NCI-H2107 (cell line): ENCODE measurements around the gene CSF2RB.
"Not testable (repeated sequence)": the region's sequence is repeated elsewhere in the genome, so short reads cannot be mapped to it uniquely, and the experiment has no call there.

Experiments
- DNase-seq: peaks from one replicate; lab custom pipeline; 2025; lab: John Stamatoyannopoulos, UW

The CSF2RB gene

DNA sequence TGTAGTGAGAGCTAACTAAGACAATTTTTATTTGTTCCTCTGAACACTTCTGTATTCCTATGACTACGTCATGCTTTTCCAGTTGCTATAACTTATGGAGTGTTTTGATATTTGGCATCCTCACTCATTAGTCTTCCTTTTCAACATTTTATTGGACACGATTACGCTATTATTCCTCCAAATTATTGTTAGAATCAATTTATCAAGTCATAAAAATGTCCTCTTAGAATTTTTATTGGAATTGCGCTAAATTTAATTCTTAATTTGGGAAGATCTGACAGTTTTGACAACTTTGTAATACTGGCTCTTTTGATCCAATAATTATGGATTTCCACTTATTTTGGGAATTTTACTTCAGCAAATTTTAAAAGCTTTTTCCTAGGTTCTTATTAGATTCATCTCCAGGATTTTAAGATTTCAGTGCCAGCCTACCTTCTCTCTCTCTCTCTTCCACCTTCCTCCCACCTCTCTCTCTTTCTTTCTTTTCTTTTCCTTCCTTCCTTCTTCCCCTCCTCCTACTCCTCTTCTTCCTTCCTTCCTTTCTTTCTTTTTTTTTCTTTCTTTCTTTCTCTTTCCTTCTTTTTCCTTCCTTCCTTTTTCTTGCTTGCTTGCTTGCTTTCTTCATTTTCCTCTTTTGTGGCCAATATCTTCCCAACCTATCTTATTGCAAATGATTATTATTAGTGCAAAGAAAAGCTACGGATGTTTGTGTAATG is 55.0 kb downstream of the CSF2RB start:
- DNase-seq = no peak

DNA sequence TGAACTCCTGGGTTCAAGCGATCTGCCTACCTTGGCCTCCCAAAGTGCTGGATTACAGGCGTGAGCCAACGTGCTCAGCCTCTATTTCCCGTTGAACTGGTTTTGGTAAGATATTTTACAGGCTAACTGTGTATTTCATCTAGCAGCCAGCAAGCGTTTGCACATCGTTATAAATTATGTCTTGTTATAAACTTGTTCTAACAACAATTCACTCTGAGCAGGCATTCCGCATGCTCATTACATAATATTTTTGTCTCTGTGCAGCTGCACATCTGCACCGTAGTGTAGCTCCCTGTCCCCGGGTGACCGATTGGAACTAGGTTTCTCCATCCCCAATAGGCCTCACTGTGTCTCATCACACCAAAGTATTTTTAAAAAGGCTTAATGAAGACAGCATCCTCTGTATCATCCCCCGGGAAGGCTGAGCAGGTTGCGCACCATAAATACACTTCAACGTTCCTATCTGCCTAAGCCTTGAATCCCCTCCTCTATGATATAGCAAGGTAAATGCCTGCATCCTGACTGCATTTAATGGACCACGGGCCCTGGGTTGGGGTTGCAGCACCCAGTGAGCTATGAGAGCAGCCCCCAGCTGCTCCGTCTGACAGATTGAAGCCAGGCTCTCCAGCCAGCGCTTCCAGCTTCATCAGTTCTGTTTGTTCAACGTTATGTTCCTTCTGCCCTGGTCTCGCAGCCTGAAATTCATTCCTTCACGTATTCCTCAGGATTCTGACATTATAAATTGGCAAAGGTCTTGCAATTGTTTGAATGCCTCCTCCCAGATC is 58.1 kb downstream of the CSF2RB start:
- DNase-seq = no peak

DNA sequence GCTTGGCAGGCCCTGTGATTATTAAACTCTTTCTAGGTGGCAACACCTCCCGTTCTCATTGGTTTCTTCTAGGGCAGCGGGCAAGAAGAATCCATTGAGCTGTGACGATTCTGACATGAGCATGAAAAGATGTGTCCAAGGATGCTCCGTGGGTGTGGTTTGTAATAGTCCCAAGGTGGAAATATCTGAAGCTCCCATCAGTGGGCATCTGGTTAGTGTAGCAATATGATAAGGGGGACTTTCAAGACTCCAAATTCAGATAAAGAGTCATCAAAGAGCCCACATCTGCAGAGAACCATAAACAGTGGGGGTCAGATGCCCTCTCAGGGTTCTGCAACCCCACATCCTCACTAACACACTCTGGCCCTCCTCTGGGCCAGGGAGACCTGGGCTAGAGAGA is 63.2 kb downstream of the CSF2RB start:
- DNase-seq = no peak

DNA sequence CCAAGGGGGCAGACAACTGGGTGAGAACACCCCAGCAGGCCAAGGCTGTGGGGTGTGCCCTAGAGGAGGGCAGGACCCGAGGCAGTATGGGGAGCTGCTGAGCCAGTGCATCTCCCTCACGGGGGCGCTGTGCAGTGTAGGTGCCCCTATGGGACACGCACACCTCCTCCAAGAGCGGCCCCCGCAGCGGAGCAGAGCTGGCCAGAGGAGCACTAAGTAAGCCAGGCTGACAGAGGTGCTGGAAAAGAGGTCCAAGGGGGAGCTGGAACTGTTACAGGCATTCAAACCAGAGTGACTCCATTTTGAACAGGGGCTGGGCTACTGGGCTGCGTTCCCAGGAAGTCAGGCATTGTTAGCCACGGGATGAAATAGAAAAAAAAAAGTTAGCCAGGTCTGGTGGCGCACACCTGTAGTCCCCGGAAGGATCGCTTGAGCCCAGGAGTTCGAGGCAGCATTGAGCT is 64.0 kb downstream of the CSF2RB start:
- DNase-seq = no peak

DNA sequence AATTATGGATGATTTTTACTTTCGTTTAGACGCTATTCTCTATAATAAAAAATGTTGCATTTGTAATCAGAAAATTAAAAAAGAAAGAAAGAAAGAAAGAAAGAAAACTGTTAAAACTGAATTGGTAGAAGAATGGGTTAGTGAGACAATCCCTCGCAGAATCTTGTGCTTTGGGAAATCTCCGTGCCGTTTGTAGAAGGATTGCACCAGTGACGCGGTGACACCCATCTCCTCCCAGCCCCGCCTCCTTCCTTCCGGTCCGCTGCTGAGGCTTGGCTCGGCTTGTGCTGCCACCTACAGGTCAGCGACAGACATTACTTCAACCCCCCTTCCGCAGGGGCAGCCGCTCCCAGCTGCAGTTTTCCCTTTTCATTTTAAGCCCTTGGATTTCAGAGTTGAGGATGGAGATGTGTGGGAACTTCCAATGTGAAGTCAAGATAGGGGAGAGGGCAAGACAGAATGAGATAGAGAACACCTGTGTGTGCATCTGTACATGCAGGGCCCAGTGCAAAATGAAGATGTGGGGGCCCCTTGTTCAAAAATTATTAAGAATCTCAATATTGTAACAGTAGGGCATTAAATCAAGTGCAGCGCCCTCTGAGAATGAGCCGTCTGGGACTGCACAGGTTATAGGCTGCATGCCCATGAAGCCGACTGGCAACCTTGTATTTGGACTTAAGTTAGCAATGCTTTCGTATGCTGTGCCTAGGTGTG is 64.7 kb downstream of the CSF2RB start:
- peak; percentile 51 for DNase-seq

DNA sequence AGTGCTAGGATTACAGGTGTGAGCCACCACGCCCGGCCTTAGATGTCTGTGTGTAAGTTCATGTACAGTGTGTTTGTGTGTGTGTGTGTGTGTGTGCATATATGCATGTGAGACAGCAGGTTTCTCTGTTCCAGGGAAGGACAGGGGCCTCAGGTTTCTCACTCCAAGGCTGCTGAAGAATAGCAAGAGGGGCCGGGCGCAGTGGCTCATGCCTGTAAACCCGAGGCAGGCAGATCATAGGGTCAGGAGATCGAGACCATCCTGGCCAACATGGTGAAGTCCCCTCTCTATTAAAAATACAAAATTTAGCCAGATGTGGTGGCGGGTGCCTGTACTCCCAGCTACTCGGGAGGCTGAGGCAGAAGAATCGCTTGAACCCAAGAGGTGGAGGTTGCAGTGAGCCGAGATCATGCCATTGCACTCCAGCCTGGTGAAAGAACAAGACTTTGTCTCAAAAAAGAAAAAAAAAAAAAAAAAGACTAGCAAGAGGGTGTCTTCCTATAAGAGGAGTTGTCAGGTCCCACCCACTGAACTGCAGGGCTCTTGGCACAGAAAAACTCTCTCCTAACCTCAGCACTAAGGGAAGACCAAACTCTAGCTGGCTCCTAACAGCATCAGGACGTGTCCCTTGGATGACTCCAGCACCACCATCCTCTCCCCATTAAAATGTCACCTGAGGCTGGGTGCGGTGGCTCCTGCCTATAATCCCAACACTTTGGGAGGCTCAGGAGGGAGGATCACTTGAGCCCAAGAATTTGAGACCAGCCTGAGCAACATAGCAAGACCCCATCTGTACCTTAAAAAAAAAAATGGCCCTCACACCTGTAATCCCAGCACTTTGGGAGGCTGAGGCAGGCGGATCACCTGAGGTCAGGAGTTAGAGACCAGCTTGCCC is 65.8 kb downstream of the CSF2RB start:
- DNase-seq = no peak

DNA sequence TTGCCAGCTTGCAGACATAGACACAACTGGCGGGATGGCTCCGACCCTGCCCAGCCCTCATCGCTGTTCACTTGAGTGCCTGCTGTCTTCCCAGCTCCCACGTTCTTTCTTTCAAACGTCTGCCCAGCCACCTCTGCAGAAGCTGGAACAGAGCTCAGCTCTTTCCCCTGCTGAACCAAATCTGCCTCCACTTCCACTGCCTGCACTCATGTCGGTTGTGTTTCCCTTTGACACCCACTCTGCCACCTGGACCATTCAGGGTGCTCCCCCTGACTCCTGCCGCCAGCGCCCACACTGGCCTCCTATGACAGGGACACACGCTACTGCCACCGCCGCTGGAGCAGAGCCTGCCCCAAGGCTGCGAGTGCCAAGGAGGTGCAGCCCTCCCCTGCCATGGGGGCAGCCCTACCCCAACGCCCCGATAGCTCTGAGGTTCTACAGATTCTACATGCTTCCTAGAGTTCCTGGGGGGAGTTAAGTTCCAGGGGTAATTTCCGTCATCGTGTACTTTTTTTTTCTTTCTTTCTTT is 67.9 kb downstream of the CSF2RB start:
- DNase-seq = no peak

DNA sequence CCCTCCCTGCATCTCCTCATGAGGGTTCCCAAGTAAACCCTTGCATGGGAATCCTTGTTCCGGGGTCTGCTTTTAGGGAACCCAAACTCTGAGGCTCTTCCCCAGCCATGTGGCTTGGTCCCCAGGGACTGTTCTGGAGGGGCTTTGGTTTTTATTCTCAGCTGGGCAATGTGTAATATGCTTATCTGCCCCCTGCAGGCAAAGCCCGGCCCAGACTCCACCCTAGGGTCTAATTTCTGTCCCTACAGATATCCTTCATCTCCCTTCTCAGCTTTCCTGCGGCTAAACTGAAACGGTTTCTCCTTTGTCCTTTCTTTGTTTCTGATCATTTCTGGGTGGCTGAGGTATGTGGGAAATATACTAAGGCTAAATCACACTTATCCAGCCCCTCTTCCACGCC is 68.7 kb downstream of the CSF2RB start:
- DNase-seq = no peak

DNA sequence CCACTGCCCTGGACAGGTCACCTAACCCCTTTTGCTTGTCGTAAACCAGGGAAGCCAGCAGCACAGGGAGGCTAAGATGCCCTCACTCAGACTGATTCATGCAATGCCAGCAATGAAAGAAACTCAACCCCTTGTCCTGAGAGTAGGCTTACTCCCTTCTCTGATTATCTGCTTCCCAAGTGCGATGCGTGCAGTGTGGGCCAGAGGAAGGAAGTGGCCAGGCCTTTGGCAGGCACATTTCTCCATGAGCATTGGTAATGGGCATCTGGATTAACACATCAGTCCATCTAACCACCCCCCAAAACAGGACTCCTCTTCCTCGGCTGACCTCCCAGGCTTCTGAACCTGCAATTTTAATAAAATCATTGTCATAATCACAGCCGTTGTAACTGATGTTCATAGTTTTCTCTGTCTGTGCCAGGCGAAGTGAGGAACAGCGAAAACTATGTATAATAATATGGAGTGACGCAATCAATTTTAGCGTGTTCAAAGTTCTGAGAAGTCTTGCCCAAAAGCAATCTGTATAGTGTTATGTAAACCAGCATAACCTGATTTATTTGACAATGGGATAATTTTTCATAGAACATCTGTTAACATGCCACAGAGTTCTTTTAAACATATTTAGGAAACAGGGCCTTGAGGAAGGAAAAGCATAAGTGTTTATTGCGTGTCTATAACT is 71.9 kb downstream of the CSF2RB start:
- DNase-seq = no peak

DNA sequence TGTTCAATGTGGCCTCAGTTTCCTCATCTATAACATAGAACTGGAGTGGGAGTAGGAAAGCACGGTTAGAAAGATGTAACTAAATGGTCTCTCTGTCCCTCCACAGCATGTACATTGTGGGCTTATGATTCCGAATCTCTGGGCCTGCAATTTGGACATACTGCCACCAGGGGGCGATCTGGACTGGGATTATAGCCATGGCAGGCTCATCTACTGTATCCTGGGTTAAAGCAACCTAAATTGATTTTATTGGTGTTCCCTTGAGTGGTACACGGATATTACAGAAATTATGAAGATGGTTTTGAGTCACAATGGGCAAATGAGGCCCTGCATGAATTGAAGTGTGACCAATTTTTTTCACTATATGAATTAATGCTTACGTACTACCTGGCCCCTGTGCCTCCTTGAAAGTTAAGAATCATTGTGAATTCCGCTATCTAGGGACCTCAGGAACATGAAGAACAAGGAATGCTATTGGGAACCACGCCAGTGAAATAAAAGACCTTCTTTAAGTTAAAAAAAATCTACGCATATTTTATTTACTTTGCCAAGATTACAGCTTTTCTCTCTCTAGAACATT is 72.9 kb downstream of the CSF2RB start:
- DNase-seq = no peak

DNA sequence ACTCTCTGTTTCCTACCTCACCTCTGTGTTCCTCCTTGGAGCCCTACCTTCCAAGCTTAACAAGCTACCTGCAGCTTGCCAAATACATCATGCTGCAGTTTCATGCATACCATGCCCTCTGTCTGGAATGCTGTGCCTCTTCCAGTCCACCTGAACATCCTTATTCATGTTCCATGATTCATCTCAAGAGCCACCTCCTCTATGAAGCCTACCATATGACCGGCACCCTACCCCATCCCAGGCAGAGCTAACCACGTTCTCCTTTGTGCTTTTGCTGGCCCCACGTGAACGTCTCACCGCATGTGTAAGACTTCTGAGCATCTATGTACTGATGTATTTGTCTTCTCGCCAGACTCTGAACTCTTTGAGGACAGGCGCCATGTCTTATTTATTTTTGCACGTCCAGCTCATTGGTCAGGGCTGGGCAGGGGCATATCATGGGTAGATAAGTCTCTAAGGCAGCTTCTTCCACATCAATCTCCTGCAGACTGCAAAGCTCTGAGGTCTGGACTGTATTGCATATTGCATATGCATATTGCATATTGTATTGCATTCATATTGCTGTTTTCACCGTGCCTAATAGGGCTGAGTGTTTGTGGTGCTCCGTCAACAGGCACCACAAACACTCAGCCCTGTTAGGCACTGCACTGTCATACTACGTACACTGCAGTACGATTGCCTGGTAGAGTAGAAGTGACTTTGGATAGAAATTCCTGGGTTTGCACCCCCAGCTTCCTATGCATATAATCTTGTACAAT is 74.8 kb downstream of the CSF2RB start:
- no peak for DNase-seq

DNA sequence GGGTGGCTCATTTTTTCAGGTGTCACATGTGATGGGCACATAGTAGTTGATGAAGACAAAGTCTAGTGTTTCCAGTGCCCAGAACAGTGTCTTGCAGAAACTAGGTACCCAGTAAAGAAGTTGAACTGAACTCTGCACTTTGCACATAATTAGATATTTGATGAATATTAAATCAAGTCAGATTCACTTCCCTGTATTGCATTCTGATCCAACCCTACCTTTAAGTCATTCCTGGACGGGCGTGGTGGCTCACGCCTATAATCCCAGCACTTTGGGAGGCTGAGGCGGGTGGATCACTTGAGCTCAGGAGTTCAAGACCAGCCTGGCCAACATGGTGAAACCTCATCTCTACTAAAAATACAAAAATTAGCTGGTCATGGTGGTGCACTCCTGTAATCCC is 75.6 kb downstream of the CSF2RB start:
- not testable (repeated sequence) for DNase-seq
